IMR-90 (cell line): ENCODE measurements around the gene SLC1A5.

ENCODE experiments used
- POLR2A ChIP-seq: IDR thresholded peaks from 2 replicates; pipeline ENCODE4 v1.6.1; 2012; ENCODE audit warnings: mild to moderate bottlenecking, low read depth, low read length
- TF ChIP-seq, protein P1 (sequence below): conservative IDR thresholded peaks from 2 replicates; pipeline ENCODE4 v1.5.1; 2012; ENCODE audit warnings: mild to moderate bottlenecking, low read depth, low read length, improper control_type of control experiment

DNA sequence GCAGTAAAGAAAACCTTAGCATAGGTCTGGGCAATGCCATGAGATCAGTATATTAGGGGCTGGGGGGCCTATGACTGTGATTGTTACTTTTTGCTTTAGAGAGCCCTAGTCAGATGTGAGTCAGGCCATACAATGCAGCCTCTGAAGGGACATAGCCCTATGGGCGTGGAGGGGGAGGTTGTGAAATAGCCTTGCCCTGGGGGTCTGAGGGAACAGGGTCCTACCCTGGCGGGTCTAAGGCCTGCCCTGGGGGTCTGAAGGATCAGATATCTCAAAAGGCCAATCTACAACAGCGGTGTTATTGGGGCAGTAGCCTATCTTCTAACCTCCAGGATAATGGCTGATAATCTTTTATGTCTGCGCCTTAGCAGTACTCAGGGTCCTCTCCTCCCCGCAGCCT, 13.8 kb upstream of the SLC1A5 start:
- TF ChIP-seq POLR2A, result no peak
- TF ChIP-seq, protein P1, sequence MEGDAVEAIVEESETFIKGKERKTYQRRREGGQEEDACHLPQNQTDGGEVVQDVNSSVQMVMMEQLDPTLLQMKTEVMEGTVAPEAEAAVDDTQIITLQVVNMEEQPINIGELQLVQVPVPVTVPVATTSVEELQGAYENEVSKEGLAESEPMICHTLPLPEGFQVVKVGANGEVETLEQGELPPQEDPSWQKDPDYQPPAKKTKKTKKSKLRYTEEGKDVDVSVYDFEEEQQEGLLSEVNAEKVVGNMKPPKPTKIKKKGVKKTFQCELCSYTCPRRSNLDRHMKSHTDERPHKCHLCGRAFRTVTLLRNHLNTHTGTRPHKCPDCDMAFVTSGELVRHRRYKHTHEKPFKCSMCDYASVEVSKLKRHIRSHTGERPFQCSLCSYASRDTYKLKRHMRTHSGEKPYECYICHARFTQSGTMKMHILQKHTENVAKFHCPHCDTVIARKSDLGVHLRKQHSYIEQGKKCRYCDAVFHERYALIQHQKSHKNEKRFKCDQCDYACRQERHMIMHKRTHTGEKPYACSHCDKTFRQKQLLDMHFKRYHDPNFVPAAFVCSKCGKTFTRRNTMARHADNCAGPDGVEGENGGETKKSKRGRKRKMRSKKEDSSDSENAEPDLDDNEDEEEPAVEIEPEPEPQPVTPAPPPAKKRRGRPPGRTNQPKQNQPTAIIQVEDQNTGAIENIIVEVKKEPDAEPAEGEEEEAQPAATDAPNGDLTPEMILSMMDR, result no peak
